H9 (cell line): ENCODE results near the gene PREPL. TPM values are rescaled to one million over a fixed set of nuclear protein-coding genes. Genes with fewer than 3 reads are reported as not detected.

ENCODE experiments used
- DNase-seq: peaks from one replicate; pipeline ENCODE4 v3.0.0-alpha.2; 2017
- H2AFZ ChIP-seq: one replicate; pipeline ENCODE4 v1.6.1; 2013; ENCODE audit warnings: mild to moderate bottlenecking, low read length, control low read depth, moderate library complexity
- H2AK5ac ChIP-seq: 2 replicates; pipeline ENCODE4 v1.6.1; 2013; ENCODE audit warnings: low read length, control low read depth, mixed read lengths; ENCODE audit not compliant: insufficient read length
- H2BK120ac ChIP-seq: one replicate; pipeline ENCODE4 v1.6.1; 2013; ENCODE audit warnings: low read depth, mild to moderate bottlenecking, low read length, control low read depth, inconsistent platforms; ENCODE audit not compliant: poor library complexity, severe bottlenecking
- H2BK12ac ChIP-seq: 2 replicates; pipeline ENCODE4 v1.6.1; 2013; ENCODE audit warnings: low read length, control low read depth, mixed read lengths, low read depth; ENCODE audit not compliant: insufficient read length
- H2BK15ac ChIP-seq: 2 replicates; pipeline ENCODE4 v1.6.1; 2013; ENCODE audit warnings: low read depth, low read length, control low read depth
- H2BK20ac ChIP-seq: one replicate; pipeline ENCODE4 v1.6.1; 2013; ENCODE audit warnings: low read depth, mild to moderate bottlenecking, low read length, control low read depth, inconsistent platforms; ENCODE audit not compliant: poor library complexity, severe bottlenecking
- H2BK5ac ChIP-seq: 2 replicates; pipeline ENCODE4 v1.6.1; 2013; ENCODE audit warnings: low read length, control low read depth, mixed read lengths; ENCODE audit not compliant: insufficient read length
- H3K14ac ChIP-seq: 2 replicates; pipeline ENCODE4 v1.6.1; 2013; ENCODE audit warnings: low read length, control low read depth; ENCODE audit not compliant: insufficient read depth
- H3K18ac ChIP-seq: 2 replicates; pipeline ENCODE4 v1.6.1; 2013; ENCODE audit warnings: low read depth, mild to moderate bottlenecking, mixed read lengths, low read length, control low read depth; ENCODE audit not compliant: insufficient read length
- H3K23ac ChIP-seq: 2 replicates; pipeline ENCODE4 v1.6.1; 2013; ENCODE audit warnings: low read length, control low read depth, mixed read lengths, low read depth; ENCODE audit not compliant: insufficient read length
- H3K23me2 ChIP-seq: 2 replicates; pipeline ENCODE4 v1.6.1; 2013; ENCODE audit warnings: low read depth, mild to moderate bottlenecking, mixed read lengths, low read length, control low read depth; ENCODE audit not compliant: insufficient read length, poor library complexity, severe bottlenecking
- H3K27ac ChIP-seq: 2 replicates; pipeline ENCODE4 v1.5.1; 2013; ENCODE audit warnings: low read length, control low read depth, mixed read lengths, low read depth; ENCODE audit not compliant: insufficient read length
- H3K27me3 ChIP-seq: 2 replicates; pipeline ENCODE4 v1.6.1; 2013; ENCODE audit warnings: low read length, control low read depth, inconsistent platforms; ENCODE audit not compliant: insufficient read depth
- H3K4ac ChIP-seq: 2 replicates; pipeline ENCODE4 v1.6.1; 2013; ENCODE audit warnings: low read depth, mild to moderate bottlenecking, control low read depth, inconsistent platforms, low read length, moderate library complexity
- H3K4me1 ChIP-seq: 2 replicates; pipeline ENCODE4 v1.6.1; 2013; ENCODE audit warnings: low read length, control low read depth, inconsistent platforms; ENCODE audit not compliant: insufficient read depth
- H3K4me2 ChIP-seq: 2 replicates; pipeline ENCODE4 v1.6.1; 2013; ENCODE audit warnings: low read length, control low read depth, mixed read lengths; ENCODE audit not compliant: insufficient read length, insufficient read depth
- H3K56ac ChIP-seq: 2 replicates; pipeline ENCODE4 v1.6.1; 2013; ENCODE audit warnings: low read depth, mild to moderate bottlenecking, mixed read lengths, low read length, control low read depth; ENCODE audit not compliant: insufficient read length
- H3K79me1 ChIP-seq: 2 replicates; pipeline ENCODE4 v1.6.1; 2013; ENCODE audit warnings: low read depth, mild to moderate bottlenecking, moderate library complexity, low read length, control low read depth, inconsistent platforms; ENCODE audit not compliant: insufficient read depth, poor library complexity, severe bottlenecking
- H3K79me2 ChIP-seq: 2 replicates; pipeline ENCODE4 v1.6.1; 2013; ENCODE audit warnings: low read length, control low read depth, inconsistent platforms; ENCODE audit not compliant: insufficient read depth
- H3K9ac ChIP-seq: 2 replicates; pipeline ENCODE4 v1.6.1; 2013; ENCODE audit warnings: low read length, control low read depth, mixed read lengths; ENCODE audit not compliant: insufficient read length; ENCODE audit errors: extremely low read depth
- H3K9me3 ChIP-seq: one replicate; pipeline ENCODE4 v1.6.1; 2013; ENCODE audit warnings: low read depth, low read length, inconsistent platforms; ENCODE audit not compliant: control insufficient read depth
- H3T11ph ChIP-seq: one replicate; pipeline ENCODE4 v1.6.1; 2013; ENCODE audit warnings: mild to moderate bottlenecking, low read length, control low read depth, inconsistent platforms
- H4K20me1 ChIP-seq: one replicate; pipeline ENCODE4 v1.6.1; 2013; ENCODE audit not compliant: control insufficient read depth, insufficient read length, insufficient read depth
- H4K5ac ChIP-seq: 2 replicates; pipeline ENCODE4 v1.6.1; 2013; ENCODE audit warnings: low read depth, mild to moderate bottlenecking, mixed read lengths, low read length, control low read depth; ENCODE audit not compliant: insufficient read length
- H4K8ac ChIP-seq: replicated peaks from 2 replicates; pipeline ENCODE4 v1.6.1; 2013; ENCODE audit warnings: low read length, control low read depth, mixed read lengths, low read depth; ENCODE audit not compliant: insufficient read length
- H4K91ac ChIP-seq: 2 replicates; pipeline ENCODE4 v1.6.1; 2013; ENCODE audit warnings: low read depth, mild to moderate bottlenecking, moderate library complexity, mixed read lengths, low read length, control low read depth; ENCODE audit not compliant: insufficient read length
- H3K27ac Mint-ChIP-seq, 3 experiments: 2 replicates in 2 of 3; 3 replicates in 1 of 3; pipeline ENCODE4 v1.8.0; 2020 to 2021; ENCODE audit warnings: mixed read lengths in 3 of 3, mild to moderate bottlenecking in 1 of 3, moderate library complexity in 1 of 3
- H3K27me3 Mint-ChIP-seq: 2 replicates; pipeline ENCODE4 v1.8.0; 2021; ENCODE audit warnings: low read depth, mild to moderate bottlenecking, moderate library complexity, mixed read lengths
- H3K36me3 Mint-ChIP-seq, 3 experiments: 2 replicates in 2 of 3; 3 replicates in 1 of 3; pipeline ENCODE4 v1.8.0; 2020 to 2021; ENCODE audit warnings: low read depth in 3 of 3, mixed read lengths in 3 of 3; ENCODE audit not compliant: insufficient read depth in 1 of 3
- H3K4me1 Mint-ChIP-seq, 2 experiments: 2 replicates each; pipeline ENCODE4 v1.8.0; 2020; ENCODE audit warnings: mixed read lengths in 2 of 2
- H3K4me3 Mint-ChIP-seq, 2 experiments: 2 replicates in 1 of 2; 3 replicates in 1 of 2; pipeline ENCODE4 v1.8.0; 2020 to 2021; ENCODE audit warnings: mild to moderate bottlenecking in 2 of 2, mixed read lengths in 2 of 2, moderate library complexity in 1 of 2
- H3K9me3 Mint-ChIP-seq, 2 experiments: 2 replicates in 1 of 2; 3 replicates in 1 of 2; pipeline ENCODE4 v1.8.0; 2020; ENCODE audit warnings: mild to moderate bottlenecking in 2 of 2, mixed read lengths in 2 of 2, moderate library complexity in 1 of 2
- WGBS: extraction: QIAGEN DNeasy Blood & Tissue Kit; methylation state at CpG from one replicate; pipeline ENCODE4 v1.1.7; 2013; ENCODE audit warnings: missing lambda C conversion rate, low lambda C conversion rate, mixed read lengths; ENCODE audit not compliant: insufficient read length; ENCODE audit errors: extremely low coverage; 5-methylcytosine and 5-hydroxymethylcytosine counted together
- total RNA-seq: library from RNA; stranded (reverse); gene quantifications from 2 replicates; pipeline ENCODE4 v1.2.1, GENCODE V29; 2021
- TF ChIP-seq, protein P1 (sequence below): fragments of 200-600 bp; sonication (generic); conservative IDR thresholded peaks from 3 replicates; pipeline ENCODE4 v1.8.0; 2021; ENCODE audit warnings: antibody characterized with exemption, mild to moderate bottlenecking

The PREPL gene
- total RNA-seq, 1 experiment from 2014 or later = 30.1 TPM

DNA sequence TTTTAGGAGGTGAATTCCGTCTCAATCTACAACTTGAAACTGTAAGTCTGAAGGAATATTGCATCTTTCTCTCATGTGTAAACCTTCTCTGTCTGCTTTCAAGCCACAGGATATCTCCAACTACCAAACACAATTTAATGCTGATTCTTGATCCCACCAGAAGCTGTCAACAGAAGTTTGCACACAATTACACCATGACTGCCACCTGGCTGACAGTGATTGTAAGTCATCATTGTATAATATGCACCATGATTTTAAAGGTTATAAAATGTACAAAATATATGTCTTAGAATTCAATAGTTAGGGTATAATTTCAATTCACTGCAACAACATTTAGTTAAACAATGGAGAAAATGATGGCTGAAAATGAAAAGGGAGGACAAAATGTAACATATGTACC lies 18.4 kb downstream of the PREPL start:
- no peak overlapping the region for H2BK5ac ChIP-seq
- no peaks in the 10 kb centered on the region for H3K4me1 ChIP-seq
- H2AFZ ChIP-seq = no peak overlapping the region
- no peak overlapping the region for H2BK20ac ChIP-seq
- H3K9me3 Mint-ChIP-seq = no peaks in the 10 kb centered on the region
- H2BK15ac ChIP-seq = no peak overlapping the region
- H3K14ac ChIP-seq = no peak overlapping the region
- H3K4me1 Mint-ChIP-seq = no peaks in the 10 kb centered on the region
- H2BK120ac ChIP-seq = no peak overlapping the region
- H3K36me3 Mint-ChIP-seq = peaks cover 1 to 32% (median 20%) of the 10 kb centered on the region in 3 experiments; a peak in 6 of 7 replicates
- no peak overlapping the region for H3K18ac ChIP-seq
- H4K5ac ChIP-seq = no peak overlapping the region
- TF ChIP-seq, protein P1, sequence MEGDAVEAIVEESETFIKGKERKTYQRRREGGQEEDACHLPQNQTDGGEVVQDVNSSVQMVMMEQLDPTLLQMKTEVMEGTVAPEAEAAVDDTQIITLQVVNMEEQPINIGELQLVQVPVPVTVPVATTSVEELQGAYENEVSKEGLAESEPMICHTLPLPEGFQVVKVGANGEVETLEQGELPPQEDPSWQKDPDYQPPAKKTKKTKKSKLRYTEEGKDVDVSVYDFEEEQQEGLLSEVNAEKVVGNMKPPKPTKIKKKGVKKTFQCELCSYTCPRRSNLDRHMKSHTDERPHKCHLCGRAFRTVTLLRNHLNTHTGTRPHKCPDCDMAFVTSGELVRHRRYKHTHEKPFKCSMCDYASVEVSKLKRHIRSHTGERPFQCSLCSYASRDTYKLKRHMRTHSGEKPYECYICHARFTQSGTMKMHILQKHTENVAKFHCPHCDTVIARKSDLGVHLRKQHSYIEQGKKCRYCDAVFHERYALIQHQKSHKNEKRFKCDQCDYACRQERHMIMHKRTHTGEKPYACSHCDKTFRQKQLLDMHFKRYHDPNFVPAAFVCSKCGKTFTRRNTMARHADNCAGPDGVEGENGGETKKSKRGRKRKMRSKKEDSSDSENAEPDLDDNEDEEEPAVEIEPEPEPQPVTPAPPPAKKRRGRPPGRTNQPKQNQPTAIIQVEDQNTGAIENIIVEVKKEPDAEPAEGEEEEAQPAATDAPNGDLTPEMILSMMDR = peak; percentile 59; the same call in 2 of the 3 replicates
- no peaks in the 10 kb centered on the region for H4K20me1 ChIP-seq
- WGBS = no CpG with 5 or more reads among the region's 1 CpG
- no peak overlapping the region for H3K4me3 Mint-ChIP-seq
- H3K23ac ChIP-seq = no peak overlapping the region
- no peak overlapping the region for H3T11ph ChIP-seq
- no peaks in the 10 kb centered on the region for H3K27me3 ChIP-seq
- no peak overlapping the region for H3K4ac ChIP-seq
- no peaks in the 10 kb centered on the region for H3K79me2 ChIP-seq
- no peak overlapping the region for H3K9ac ChIP-seq
- no peak overlapping the region for H3K27ac ChIP-seq
- H2BK12ac ChIP-seq = no peak overlapping the region
- no peak overlapping the region for H4K91ac ChIP-seq
- H2AK5ac ChIP-seq = no peak overlapping the region
- H3K79me1 ChIP-seq = no peaks in the 10 kb centered on the region
- no peak overlapping the region for H3K56ac ChIP-seq
- no peaks in the 10 kb centered on the region for H3K23me2 ChIP-seq
- no peak overlapping the region for H3K27ac Mint-ChIP-seq
- H4K8ac ChIP-seq = no peak overlapping the region
- no peak overlapping the region for H3K4me2 ChIP-seq
- no peak for DNase-seq
- H3K9me3 ChIP-seq = no peaks in the 10 kb centered on the region
- H3K27me3 Mint-ChIP-seq = no peaks in the 10 kb centered on the region
